GM18870 (cell line): ENCODE measurements around the gene PARP11.
A peak's percentile ranks its signal among the peaks of the same experiment; 100 is the strongest.
"Not testable (repeated sequence)": the region's sequence is repeated elsewhere in the genome, so short reads cannot be mapped to it uniquely, and the experiment has no call there.

Experiments used
- ATAC-seq: cut with Tn5 transposase; IDR thresholded peaks from one replicate; pipeline ENCODE4 v1.9.1; 2021; ENCODE audit warnings: moderate library complexity; ENCODE audit not compliant: unreplicated experiment

PARP11 gene

GRCh38 chr12:3882896-3883564 lies 9.8 kb upstream of the PARP11 start:
- ATAC-seq, result no peak

DNA sequence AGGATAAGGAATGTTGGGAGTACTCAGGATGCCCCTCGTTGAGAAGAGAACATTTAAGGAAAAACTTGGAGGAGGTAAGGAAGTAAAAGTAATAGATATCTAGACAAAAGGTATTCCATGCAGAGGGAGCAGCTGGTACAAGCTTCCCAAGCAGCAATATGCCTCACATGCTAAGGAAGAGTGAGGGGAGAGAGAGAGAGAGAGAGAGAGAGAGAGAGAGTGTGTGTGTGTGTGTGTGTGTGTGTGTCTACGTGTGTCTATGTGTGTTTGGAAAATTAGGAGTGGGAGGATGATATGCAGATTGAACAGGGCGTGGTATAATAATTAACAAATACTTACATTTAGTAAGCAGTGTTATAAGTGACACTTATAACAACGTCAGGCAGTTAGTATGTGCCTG lies 9.2 kb upstream of the PARP11 start:
- ATAC-seq, result no peak

DNA sequence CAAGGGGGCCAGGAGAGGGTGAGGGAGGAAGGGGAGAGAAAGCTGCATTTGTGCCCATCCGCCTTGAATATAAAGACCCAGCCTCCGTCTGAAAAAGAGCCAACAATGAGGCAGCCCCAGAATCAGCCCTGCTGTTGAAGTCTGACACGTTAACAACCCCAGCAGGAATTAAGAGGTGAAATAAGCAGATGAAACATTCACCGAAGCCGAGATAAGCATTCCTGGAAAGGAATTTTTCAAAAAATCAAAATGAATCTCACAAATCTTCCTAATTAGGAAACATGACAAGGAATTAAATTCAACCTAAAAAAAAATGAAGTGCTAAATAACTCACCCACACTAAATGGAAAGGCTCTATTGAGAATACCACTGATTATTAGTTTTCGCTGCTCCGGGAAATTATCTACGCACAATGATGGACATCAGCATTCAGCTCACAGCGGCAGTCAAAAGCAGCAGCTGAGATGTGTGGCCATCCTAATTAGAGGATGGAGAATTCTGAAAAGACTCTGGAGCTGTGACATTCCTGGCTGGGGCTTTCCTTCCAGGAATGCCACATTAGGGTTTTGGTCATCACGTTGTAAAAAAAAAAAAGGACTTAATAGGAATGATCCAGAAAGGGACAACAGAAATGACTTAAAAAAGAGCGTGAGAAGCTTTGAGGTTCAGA lies 8.2 kb upstream of the PARP11 start:
- ATAC-seq, result no peak

GRCh38 chr12:3879846-3880245 lies 6.6 kb upstream of the PARP11 start:
- no peak for ATAC-seq

- no peak for ATAC-seq
These were observed 1.8 kb downstream of the PARP11 start for GRCh38 chr12:3871356-3871755.

DNA sequence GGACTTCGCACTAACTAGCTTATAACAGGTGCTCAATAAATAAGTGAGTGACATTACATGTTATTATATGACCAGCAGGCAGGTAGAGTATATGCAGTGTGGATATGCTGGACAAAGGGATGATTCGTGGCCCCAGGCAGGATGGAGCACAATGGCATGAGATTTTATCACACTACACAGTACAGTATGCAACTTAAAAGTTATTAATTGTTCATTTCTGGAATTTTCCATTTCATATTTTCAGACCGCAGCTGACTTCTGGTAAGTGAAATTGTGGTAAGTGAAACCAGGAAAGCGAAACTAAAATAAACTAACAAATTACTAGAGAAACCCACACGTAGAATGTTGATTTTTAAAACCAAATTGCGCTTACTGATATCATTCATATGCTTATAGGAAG lies 3.3 kb downstream of the PARP11 start:
- ATAC-seq, result peak; percentile 42

DNA sequence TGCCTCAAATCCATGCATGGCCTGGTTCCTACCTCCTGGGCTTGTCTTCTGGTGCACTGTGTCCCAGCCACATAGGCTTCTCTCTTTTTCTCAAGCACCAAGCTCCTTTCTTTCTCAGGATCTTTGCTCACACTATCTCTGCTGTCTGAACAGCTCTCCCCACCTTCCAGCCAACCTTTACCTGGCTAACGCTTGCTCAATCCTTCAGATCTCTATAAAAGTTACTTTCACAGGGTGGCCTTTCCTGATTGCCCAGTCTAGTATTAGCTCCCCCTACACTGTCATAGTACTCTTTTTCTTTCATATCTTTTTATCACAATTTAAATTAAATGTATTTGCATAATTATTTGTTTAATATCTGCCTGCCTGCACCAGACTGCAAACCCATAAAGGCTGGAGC lies 3.8 kb downstream of the PARP11 start:
- ATAC-seq, result no peak

GRCh38 chr12:3863756-3864155 lies 9.4 kb downstream of the PARP11 start:
- ATAC-seq, result no peak

DNA sequence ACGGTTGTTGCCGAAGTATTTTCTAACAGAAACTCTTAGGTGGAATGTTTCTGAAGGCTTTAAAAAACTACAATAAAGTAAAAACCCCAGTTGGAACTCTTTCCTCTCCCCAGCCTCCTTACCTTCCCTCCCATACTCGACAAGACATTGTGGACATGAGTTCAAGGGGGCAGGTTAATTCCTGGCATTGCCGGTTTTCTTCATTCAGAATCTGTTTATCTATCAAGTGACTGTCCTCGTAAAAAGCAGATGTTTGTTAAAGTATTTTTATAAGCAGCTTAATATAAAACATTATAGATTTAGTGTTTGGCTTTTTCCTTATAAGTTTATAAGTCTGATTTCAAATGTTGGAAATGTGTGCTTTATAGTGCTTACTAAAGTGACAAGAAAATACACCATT lies 30.7 kb downstream of the PARP11 start:
- no peak for ATAC-seq

- no peak for ATAC-seq
These were observed 31.4 kb downstream of the PARP11 start for GRCh38 chr12:3841783-3842182.

DNA sequence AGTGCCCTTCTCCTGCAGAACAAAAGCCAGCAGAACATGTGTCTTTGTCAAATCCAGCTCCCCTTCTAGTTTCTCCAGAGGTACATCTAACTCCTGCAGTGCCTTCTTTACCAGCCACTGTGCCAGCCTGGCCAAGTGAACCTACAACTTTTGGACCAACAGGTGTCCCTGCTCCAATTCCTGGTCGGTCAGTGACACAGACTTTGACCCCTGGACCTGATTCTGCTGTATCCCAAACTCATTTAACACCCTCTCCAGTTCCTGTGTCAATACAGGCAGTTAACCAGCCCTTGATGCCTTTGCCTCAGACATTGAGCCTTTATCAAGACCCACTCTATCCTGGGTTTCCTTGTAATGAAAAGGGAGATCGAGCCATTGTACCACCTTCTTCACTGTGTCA lies 32.4 kb downstream of the PARP11 start:
- not testable (repeated sequence) for ATAC-seq

- not testable (repeated sequence) for ATAC-seq
These were observed 33.5 kb downstream of the PARP11 start for GRCh38 chr12:3839745-3840144.

GRCh38 chr12:3838701-3839548 lies 34.3 kb downstream of the PARP11 start:
- ATAC-seq, result not testable (repeated sequence)

GRCh38 chr12:3838076-3838475 lies 35.1 kb downstream of the PARP11 start:
- ATAC-seq, result no peak

- ATAC-seq, result no peak
These were observed 36.1 kb downstream of the PARP11 start for GRCh38 chr12:3837049-3837448.

DNA sequence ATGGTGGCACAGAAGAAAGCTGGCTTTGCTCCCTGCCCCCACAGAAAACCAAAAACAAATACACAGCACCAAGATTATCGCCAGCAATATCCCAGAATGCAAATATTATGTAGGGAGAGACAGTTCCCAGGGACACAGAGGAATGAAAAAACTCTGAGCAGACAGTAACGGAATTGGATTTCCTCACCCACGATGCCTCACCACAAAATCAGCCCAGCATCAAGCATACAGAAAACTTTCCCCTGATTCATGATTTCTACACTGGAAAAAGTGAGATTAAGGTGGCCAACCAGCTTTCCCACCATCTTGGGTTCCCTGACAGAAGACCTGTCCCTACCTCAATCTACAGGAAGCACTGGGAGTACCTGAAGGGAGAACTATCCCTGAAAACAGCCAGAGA lies 36.6 kb downstream of the PARP11 start:
- ATAC-seq, result no peak

- ATAC-seq, result no peak
These were observed 37.3 kb downstream of the PARP11 start for GRCh38 chr12:3835914-3836313.

- no peak for ATAC-seq
These were observed 38.4 kb downstream of the PARP11 start for GRCh38 chr12:3834774-3835173.

GRCh38 chr12:3833670-3834310 lies 39.4 kb downstream of the PARP11 start:
- no peak for ATAC-seq

DNA sequence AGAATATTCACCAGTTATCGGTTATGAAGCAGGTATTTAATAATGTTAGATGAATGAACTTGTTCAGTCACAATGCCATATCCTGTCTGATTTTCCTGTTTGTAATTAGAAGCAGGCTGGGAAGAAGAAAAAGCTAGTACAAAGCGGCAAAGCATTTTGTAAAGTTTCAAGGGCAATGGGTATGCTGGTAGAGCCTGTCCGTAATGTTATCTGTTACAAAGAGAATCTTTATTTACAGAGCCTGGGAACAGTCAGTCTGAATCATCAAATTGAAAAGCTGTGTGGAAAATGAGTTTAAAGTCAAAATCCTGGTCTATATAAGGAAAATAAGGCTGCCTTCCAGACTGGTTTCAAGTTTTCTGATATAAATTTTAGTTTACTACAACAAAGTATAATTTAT lies 40.5 kb downstream of the PARP11 start:
- ATAC-seq, result no peak

DNA sequence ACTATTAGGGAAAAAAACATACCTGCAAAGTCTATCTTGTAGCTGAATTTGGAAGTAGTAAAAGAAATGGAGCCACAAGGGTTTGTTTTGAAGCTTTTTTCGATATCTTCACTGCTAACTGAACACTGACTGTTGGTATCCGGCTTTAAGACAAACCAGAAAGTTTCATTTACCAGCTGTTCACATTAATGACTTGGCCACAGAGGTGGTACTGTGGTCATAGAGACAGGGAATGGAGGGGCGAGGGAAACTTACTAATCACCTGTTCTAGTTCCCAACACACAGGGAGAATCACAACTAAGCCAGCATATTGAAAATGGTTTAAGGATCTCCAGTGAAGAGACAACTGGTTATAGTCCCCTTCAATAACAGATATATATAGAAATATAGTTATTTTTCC lies 44.3 kb downstream of the PARP11 start:
- no peak for ATAC-seq
